ENCODE data around the gene COL1A1.
A peak's percentile ranks its signal among the peaks of the same experiment; 100 is the strongest.

- TF ChIP-seq, protein P1, sequence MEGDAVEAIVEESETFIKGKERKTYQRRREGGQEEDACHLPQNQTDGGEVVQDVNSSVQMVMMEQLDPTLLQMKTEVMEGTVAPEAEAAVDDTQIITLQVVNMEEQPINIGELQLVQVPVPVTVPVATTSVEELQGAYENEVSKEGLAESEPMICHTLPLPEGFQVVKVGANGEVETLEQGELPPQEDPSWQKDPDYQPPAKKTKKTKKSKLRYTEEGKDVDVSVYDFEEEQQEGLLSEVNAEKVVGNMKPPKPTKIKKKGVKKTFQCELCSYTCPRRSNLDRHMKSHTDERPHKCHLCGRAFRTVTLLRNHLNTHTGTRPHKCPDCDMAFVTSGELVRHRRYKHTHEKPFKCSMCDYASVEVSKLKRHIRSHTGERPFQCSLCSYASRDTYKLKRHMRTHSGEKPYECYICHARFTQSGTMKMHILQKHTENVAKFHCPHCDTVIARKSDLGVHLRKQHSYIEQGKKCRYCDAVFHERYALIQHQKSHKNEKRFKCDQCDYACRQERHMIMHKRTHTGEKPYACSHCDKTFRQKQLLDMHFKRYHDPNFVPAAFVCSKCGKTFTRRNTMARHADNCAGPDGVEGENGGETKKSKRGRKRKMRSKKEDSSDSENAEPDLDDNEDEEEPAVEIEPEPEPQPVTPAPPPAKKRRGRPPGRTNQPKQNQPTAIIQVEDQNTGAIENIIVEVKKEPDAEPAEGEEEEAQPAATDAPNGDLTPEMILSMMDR (IDR thresholded peaks at IDR 0.05) = peak; percentile 89 to 96 (median 96)
- peak in 1 of 2 donors; percentile 49 for TF ChIP-seq POLR2A (IDR thresholded peaks at IDR 0.05)
Measured at GRCh38 chr17:50161023-50161910, 40.2 kb downstream of the COL1A1 start.
